Neural cell (in vitro differentiated cells): ENCODE results near the gene PANK4. TPM values are rescaled to one million over a fixed set of nuclear protein-coding genes. Genes with fewer than 3 reads are reported as not detected.

Source experiments
- H2AFZ ChIP-seq: fragments of 200-600, 300-800 bp; sonication (generic), shearing (Covaris generic); 2 replicates; pipeline ENCODE4 v1.6.0; 2014; ENCODE audit warnings: low read depth, mild to moderate bottlenecking, antibody characterized with exemption, low read length, moderate library complexity
- H3F3A ChIP-seq: fragments of 200-600 bp; shearing (Covaris generic); 2 replicates; pipeline ENCODE4 v1.6.1; 2016; ENCODE audit warnings: mild to moderate bottlenecking, moderate library complexity, mixed read lengths, antibody characterized with exemption, low read length; ENCODE audit not compliant: insufficient read depth, poor library complexity, severe bottlenecking
- H3K27ac ChIP-seq: fragments of 200-600, 300-800 bp; sonication (generic), shearing (Covaris generic); 2 replicates; pipeline ENCODE4 v1.5.1; 2014; ENCODE audit warnings: mild to moderate bottlenecking, low read length, moderate library complexity
- H3K27me3 ChIP-seq: fragments of 300-800, 200-600 bp; sonication (generic), shearing (Covaris generic); 2 replicates; pipeline ENCODE4 v1.6.0; 2014; ENCODE audit warnings: mild to moderate bottlenecking, low read depth, low read length, moderate library complexity; ENCODE audit not compliant: insufficient read depth
- H3K36me3 ChIP-seq: fragments of 300-800, 200-600 bp; sonication (generic), shearing (Covaris generic); 2 replicates; pipeline ENCODE4 v1.5.1; 2014; ENCODE audit warnings: mild to moderate bottlenecking, antibody characterized with exemption, low read length, moderate library complexity; ENCODE audit not compliant: insufficient read depth
- H3K4me2 ChIP-seq: fragments of 300-800, 200-600 bp; sonication (generic), shearing (Covaris generic); 2 replicates; pipeline ENCODE4 v1.6.0; 2014; ENCODE audit warnings: mild to moderate bottlenecking, low read length
- H3K4me3 ChIP-seq: fragments of 300-800, 200-600 bp; sonication (generic), shearing (Covaris generic); 2 replicates; pipeline ENCODE4 v1.5.1; 2014; ENCODE audit warnings: mild to moderate bottlenecking, low read length, moderate library complexity
- H3K79me2 ChIP-seq: fragments of 200-600 bp; shearing (Covaris generic); replicated peaks from 2 replicates; pipeline ENCODE4 v1.6.0; 2014; ENCODE audit warnings: mild to moderate bottlenecking, low read length, moderate library complexity; ENCODE audit not compliant: insufficient read depth
- H3K9ac ChIP-seq: fragments of 300-800, 200-600 bp; sonication (generic), shearing (Covaris generic); 2 replicates; pipeline ENCODE4 v1.6.1; 2016; ENCODE audit warnings: mild to moderate bottlenecking, low read length, mixed read lengths
- H3K9me2 ChIP-seq: fragments of 200-600 bp; shearing (Covaris generic); 2 replicates; pipeline ENCODE4 v1.6.1; 2016; ENCODE audit warnings: mild to moderate bottlenecking, low read length, mixed read lengths; ENCODE audit not compliant: insufficient read depth
- H3K9me3 ChIP-seq: fragments of 200-600, 300-800 bp; sonication (generic), shearing (Covaris generic); 2 replicates; pipeline ENCODE4 v1.6.1; 2016; ENCODE audit warnings: mild to moderate bottlenecking, mixed run types, low read length, moderate library complexity, mixed read lengths
- H4K20me1 ChIP-seq: fragments of 200-600 bp; shearing (Covaris generic); 2 replicates; pipeline ENCODE4 v1.6.1; 2016; ENCODE audit warnings: mild to moderate bottlenecking, mixed run types; ENCODE audit not compliant: insufficient read depth
- EP300 ChIP-seq: fragments of 450-650 bp; conservative IDR thresholded peaks from 2 replicates; pipeline ENCODE4 v1.6.1; 2014; ENCODE audit warnings: antibody characterized with exemption, mild to moderate bottlenecking, moderate library complexity; ENCODE audit not compliant: poor library complexity, severe bottlenecking
- EZH2 ChIP-seq: fragments of 200-600, 300-800 bp; shearing (Covaris generic), sonication (generic); IDR thresholded peaks from 2 replicates; pipeline ENCODE4 v1.6.1; 2014; ENCODE audit warnings: antibody characterized with exemption, low read length, borderline replicate concordance, mild to moderate bottlenecking; ENCODE audit not compliant: insufficient read depth, poor library complexity, severe bottlenecking
- MXI1 ChIP-seq: fragments of 450-650 bp; conservative IDR thresholded peaks from 2 replicates; pipeline ENCODE4 v1.6.1; 2014; ENCODE audit warnings: antibody characterized with exemption, mild to moderate bottlenecking; ENCODE audit not compliant: poor library complexity, severe bottlenecking
- POLR2AphosphoS5 ChIP-seq: IDR thresholded peaks from 2 replicates; pipeline ENCODE4 v1.6.1; 2012
- RAD21 ChIP-seq: fragments of 450-650 bp; conservative IDR thresholded peaks from 2 replicates; pipeline ENCODE4 v1.6.1; 2014; ENCODE audit warnings: antibody characterized with exemption, mild to moderate bottlenecking, moderate library complexity
- SMC3 ChIP-seq: fragments of 450-650 bp; conservative IDR thresholded peaks from 2 replicates; pipeline ENCODE4 v1.6.1; 2014; ENCODE audit warnings: antibody characterized with exemption, mild to moderate bottlenecking, moderate library complexity; ENCODE audit not compliant: poor library complexity
- TAF1 ChIP-seq: IDR thresholded peaks from 2 replicates; pipeline ENCODE4 v1.6.1; 2012; ENCODE audit warnings: low read depth
- polyA plus RNA-seq: library from polyadenylated mRNA; depleted of rRNA; stranded (reverse); fragments of >200 nt; gene quantifications from 2 replicates; pipeline ENCODE4 v1.2.3, GENCODE V29; 2014
- TF ChIP-seq, protein P1 (sequence below): fragments of 450-650 bp; IDR thresholded peaks from 2 replicates; pipeline ENCODE4 v1.5.1; 2014; ENCODE audit warnings: antibody characterized with exemption, mild to moderate bottlenecking, moderate library complexity; ENCODE audit not compliant: poor library complexity, severe bottlenecking
- TF ChIP-seq, protein P2 (sequence below): IDR thresholded peaks from 2 replicates; pipeline ENCODE4 v1.6.1; 2012; ENCODE audit warnings: borderline replicate concordance

PANK4 gene
- polyA plus RNA-seq, 1 donor from 2014 or later, result 37.9 TPM

DNA sequence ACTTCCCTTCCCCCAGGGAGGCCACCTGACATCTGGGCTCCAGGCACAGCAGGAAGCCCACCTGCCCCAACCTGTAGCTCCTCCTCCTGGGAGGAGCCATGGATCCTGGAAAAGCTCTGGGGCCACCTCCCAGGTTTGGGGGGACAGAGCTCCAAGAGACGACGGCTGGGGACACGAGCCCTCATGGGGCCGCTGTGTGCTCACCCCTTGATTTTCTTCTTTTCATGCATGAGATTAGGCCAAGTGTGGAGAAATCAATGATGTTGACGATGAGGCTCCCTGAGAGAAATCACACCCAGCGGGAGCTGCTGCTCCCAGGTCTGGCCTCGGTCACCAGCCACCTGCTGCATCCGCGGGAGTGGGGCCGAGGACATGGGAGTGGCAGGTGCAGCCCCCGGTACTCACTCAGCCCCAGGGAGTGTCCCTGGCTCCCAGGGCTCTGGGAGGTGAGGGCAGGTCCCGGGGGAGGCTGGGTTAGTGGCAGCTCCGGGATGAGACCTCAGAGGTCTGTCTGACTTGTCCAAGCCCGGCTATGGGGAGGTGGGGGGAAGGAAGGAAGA, 38.5 kb upstream of the PANK4 start:
- H3K36me3 ChIP-seq, result no peaks in the 10 kb centered on the region
- no peaks in the 10 kb centered on the region for H3K79me2 ChIP-seq
- no peak overlapping the region for H3K9ac ChIP-seq
- H3K27me3 ChIP-seq, result no peaks in the 10 kb centered on the region
- H3K27ac ChIP-seq, result no peak overlapping the region
- no peaks in the 10 kb centered on the region for H4K20me1 ChIP-seq
- no peak for TF ChIP-seq EP300
- no peak for TF ChIP-seq MXI1
- TF ChIP-seq SMC3, result no peak
- no peak for TF ChIP-seq TAF1
- TF ChIP-seq, protein P1, sequence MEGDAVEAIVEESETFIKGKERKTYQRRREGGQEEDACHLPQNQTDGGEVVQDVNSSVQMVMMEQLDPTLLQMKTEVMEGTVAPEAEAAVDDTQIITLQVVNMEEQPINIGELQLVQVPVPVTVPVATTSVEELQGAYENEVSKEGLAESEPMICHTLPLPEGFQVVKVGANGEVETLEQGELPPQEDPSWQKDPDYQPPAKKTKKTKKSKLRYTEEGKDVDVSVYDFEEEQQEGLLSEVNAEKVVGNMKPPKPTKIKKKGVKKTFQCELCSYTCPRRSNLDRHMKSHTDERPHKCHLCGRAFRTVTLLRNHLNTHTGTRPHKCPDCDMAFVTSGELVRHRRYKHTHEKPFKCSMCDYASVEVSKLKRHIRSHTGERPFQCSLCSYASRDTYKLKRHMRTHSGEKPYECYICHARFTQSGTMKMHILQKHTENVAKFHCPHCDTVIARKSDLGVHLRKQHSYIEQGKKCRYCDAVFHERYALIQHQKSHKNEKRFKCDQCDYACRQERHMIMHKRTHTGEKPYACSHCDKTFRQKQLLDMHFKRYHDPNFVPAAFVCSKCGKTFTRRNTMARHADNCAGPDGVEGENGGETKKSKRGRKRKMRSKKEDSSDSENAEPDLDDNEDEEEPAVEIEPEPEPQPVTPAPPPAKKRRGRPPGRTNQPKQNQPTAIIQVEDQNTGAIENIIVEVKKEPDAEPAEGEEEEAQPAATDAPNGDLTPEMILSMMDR, result no peak
- no peak for TF ChIP-seq EZH2
- TF ChIP-seq, protein P2, sequence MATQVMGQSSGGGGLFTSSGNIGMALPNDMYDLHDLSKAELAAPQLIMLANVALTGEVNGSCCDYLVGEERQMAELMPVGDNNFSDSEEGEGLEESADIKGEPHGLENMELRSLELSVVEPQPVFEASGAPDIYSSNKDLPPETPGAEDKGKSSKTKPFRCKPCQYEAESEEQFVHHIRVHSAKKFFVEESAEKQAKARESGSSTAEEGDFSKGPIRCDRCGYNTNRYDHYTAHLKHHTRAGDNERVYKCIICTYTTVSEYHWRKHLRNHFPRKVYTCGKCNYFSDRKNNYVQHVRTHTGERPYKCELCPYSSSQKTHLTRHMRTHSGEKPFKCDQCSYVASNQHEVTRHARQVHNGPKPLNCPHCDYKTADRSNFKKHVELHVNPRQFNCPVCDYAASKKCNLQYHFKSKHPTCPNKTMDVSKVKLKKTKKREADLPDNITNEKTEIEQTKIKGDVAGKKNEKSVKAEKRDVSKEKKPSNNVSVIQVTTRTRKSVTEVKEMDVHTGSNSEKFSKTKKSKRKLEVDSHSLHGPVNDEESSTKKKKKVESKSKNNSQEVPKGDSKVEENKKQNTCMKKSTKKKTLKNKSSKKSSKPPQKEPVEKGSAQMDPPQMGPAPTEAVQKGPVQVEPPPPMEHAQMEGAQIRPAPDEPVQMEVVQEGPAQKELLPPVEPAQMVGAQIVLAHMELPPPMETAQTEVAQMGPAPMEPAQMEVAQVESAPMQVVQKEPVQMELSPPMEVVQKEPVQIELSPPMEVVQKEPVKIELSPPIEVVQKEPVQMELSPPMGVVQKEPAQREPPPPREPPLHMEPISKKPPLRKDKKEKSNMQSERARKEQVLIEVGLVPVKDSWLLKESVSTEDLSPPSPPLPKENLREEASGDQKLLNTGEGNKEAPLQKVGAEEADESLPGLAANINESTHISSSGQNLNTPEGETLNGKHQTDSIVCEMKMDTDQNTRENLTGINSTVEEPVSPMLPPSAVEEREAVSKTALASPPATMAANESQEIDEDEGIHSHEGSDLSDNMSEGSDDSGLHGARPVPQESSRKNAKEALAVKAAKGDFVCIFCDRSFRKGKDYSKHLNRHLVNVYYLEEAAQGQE, result no peak
- TF ChIP-seq RAD21, result no peak
- no peak for TF ChIP-seq POLR2AphosphoS5
- no peaks in the 10 kb centered on the region for H3K9me2 ChIP-seq
- no peak overlapping the region for H3K4me3 ChIP-seq
- no peaks in the 10 kb centered on the region for H3F3A ChIP-seq
- no peaks in the 10 kb centered on the region for H3K9me3 ChIP-seq
- H3K4me2 ChIP-seq, result no peak overlapping the region
- no peak overlapping the region for H2AFZ ChIP-seq

- no peak overlapping the region for H3K27ac ChIP-seq
- no peak overlapping the region for H3K4me2 ChIP-seq
- TF ChIP-seq, protein P2, result no peak
- TF ChIP-seq, protein P1, result no peak
- no peak for TF ChIP-seq POLR2AphosphoS5
- no peak for TF ChIP-seq EP300
- TF ChIP-seq EZH2, result no peak
- TF ChIP-seq RAD21, result no peak
- no peak for TF ChIP-seq TAF1
- TF ChIP-seq MXI1, result no peak
- no peak for TF ChIP-seq SMC3
- no peak overlapping the region for H3K9ac ChIP-seq
- no peaks in the 10 kb centered on the region for H3F3A ChIP-seq
- no peaks in the 10 kb centered on the region for H3K36me3 ChIP-seq
- H3K4me3 ChIP-seq, result no peak overlapping the region
- H3K9me2 ChIP-seq, result no peaks in the 10 kb centered on the region
- H4K20me1 ChIP-seq, result no peaks in the 10 kb centered on the region
- H2AFZ ChIP-seq, result no peak overlapping the region
- no peaks in the 10 kb centered on the region for H3K9me3 ChIP-seq
- H3K79me2 ChIP-seq, result no peaks in the 10 kb centered on the region
- H3K27me3 ChIP-seq, result no peaks in the 10 kb centered on the region
Observed at GRCh38 chr1:2564006-2564814, 37.8 kb upstream of the PANK4 start.
